NK-92 (cell line): ENCODE measurements around the gene CDH26.

Experiments
- DNase-seq: peaks from one replicate; lab custom pipeline; 2025; ENCODE audit not compliant: unreplicated experiment; lab: John Stamatoyannopoulos, UW

CDH26 gene

GRCh38 chr20:59977086-59977485, 18.9 kb downstream of the CDH26 start:
- no peak for DNase-seq

GRCh38 chr20:59983076-59983475, 24.9 kb downstream of the CDH26 start:
- DNase-seq = no peak

- DNase-seq = no peak
Observed at GRCh38 chr20:59984541-59984940, 26.3 kb downstream of the CDH26 start.

GRCh38 chr20:59985164-59985563, 26.9 kb downstream of the CDH26 start:
- DNase-seq = no peak

GRCh38 chr20:59985864-59986263, 27.6 kb downstream of the CDH26 start:
- no peak for DNase-seq

GRCh38 chr20:59987135-59987534, 28.9 kb downstream of the CDH26 start:
- DNase-seq = no peak

- DNase-seq = no peak
Observed at GRCh38 chr20:59988141-59988540, 29.9 kb downstream of the CDH26 start.

GRCh38 chr20:59992526-59993084, 34.4 kb downstream of the CDH26 start:
- DNase-seq = no peak

GRCh38 chr20:59993736-59994430, 35.7 kb downstream of the CDH26 start:
- no peak for DNase-seq

- DNase-seq = no peak
Observed at GRCh38 chr20:59994697-59995122, 36.5 kb downstream of the CDH26 start.

GRCh38 chr20:59996108-59996507, 37.9 kb downstream of the CDH26 start:
- no peak for DNase-seq

- DNase-seq = no peak
Observed at GRCh38 chr20:59997896-59998295, 39.7 kb downstream of the CDH26 start.

GRCh38 chr20:59999502-59999901, 41.3 kb downstream of the CDH26 start:
- DNase-seq = no peak

GRCh38 chr20:60000271-60001042, 42.2 kb downstream of the CDH26 start:
- no peak for DNase-seq

- DNase-seq = no peak
Observed at GRCh38 chr20:60001108-60001507, 42.9 kb downstream of the CDH26 start.

- no peak for DNase-seq
Observed at GRCh38 chr20:60003776-60004175, 45.6 kb downstream of the CDH26 start.

- DNase-seq = no peak
Observed at GRCh38 chr20:60006261-60006660, 48.0 kb downstream of the CDH26 start.

GRCh38 chr20:60007464-60007863, 49.2 kb downstream of the CDH26 start:
- DNase-seq = no peak

GRCh38 chr20:60008130-60008808, 50.0 kb downstream of the CDH26 start:
- no peak for DNase-seq

GRCh38 chr20:60009318-60009717, 51.1 kb downstream of the CDH26 start:
- no peak for DNase-seq

- no peak for DNase-seq
Observed at GRCh38 chr20:60009826-60010616, 51.8 kb downstream of the CDH26 start.
